ENCODE results near the gene TSHZ2.
A peak's percentile ranks its signal among the peaks of the same experiment; 100 is the strongest.
"Not testable (repeated sequence)": the region's sequence is repeated elsewhere in the genome, so short reads cannot be mapped to it uniquely, and the experiment has no call there.

Gene TSHZ2

DNA sequence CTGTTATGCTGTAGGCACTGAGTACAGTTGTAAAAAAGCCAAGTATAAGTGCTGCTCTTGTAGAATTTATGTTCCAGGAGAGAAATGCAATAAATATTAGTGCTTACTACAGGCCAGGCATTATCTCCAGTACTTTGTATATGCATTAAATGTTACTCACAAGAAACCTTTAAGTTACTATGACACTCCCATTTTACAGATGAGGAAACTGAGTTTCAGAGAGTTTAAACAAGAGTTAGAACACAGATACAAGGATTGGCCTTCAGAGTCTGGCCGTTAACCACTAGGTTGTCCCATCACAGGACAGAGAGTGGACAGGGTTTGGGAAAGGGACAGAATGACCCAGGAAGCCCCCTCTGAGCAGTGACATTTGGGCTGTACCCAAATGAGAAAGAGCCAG lies 347.0 kb downstream of the TSHZ2 start:
- no peak for DNase-seq (ENCODE audit: low spot score)

DNA sequence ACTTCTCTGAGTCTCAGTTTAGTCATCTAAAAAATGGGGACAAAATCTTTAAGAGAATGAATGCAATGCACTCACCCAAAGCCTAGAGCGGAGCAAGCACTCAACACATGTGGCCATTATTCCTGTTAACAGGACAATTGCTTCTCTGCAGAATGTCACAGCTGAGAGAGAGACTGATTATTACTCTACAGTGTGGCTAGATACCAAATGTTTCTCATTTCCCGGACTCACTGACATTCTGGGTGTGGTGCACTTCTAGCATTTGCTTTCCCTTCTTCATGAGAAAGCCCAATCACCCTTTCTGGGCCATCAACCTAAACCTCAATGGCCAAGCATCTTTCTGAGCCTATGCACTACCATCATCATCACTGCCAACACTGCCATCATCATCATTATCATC lies 347.6 kb downstream of the TSHZ2 start:
- DNase-seq (ENCODE audit: low spot score), result no peak

DNA sequence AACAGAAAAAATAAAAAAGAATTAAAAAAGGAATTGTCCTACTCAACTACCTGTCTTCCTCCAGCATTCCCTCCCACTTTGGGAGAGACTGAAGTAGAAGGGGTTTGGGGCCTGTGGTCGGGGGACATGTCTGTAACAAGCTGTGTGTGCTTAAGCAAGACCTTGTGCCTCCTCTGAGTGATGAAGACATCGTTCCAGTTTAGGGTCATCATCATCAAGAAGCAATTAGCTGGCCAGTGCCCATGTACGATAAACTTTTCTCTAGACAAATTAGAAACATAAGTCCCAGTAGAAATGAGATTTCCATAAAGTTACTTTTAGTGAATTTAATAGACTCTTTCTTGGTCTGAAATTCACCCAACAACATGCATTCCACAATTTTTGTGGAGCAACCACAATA lies 348.5 kb downstream of the TSHZ2 start:
- DNase-seq (ENCODE audit: low spot score), result no peak

DNA sequence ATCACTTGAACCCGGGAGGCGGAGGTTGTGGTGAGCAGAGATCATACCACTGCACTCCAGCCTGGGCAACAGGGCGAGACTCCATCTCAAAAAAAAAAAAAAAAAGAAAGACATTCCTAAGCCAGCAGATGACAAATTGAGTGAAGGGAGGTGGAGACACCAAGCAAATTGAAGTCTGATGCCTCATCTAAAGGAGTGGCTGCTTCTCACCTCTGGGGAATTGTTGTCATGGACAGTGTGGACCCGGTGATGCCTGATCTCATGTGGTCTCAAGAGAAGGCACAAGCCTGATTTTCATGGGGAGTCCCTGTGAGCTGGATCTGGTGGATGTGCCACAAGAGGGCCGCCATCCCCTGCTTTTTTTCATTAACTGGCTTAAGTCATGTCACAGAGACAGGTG lies 349.4 kb downstream of the TSHZ2 start:
- DNase-seq (ENCODE audit: low spot score), result no peak

DNA sequence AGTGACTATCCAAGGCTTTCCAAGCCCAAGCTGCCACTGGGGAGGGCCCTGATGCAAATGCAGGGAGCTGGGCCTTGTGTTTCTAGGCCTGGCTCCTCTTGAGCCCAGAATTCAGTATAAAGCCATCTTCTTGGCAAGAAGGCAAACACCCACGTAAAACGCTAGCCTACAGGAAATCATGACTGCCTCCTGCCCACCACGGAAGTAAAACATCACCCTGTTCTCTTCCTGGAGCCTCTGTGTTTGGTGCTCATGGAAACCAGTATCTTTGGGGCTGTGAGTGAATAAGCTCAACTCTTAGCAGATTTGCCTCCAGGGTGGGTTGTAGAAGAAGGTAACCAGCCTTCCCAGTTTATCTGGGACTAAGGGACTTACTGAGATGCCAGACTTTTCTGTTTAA lies 350.5 kb downstream of the TSHZ2 start:
- DNase-seq (ENCODE audit: low spot score), result no peak

DNA sequence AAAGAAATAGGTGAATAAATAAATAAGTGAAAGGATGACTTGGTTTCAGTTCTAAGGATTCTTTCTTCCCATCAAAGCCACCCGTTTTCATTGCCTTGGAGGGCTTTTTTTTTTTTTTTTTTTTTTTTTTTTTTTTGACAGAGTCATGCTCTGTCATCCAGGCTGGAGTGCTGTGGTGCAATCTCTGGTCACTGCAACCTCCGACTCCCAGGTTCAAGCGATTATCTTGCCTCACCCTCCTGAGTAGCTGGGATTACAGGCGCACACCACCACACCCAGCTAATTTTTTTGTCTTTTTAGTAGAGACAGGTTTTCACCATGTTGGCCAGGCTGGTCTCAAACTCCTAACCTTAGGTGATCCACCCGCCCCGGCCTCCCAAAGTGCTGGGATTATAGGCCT lies 351.3 kb downstream of the TSHZ2 start:
- not testable (repeated sequence) for DNase-seq (ENCODE audit: low spot score)

DNA sequence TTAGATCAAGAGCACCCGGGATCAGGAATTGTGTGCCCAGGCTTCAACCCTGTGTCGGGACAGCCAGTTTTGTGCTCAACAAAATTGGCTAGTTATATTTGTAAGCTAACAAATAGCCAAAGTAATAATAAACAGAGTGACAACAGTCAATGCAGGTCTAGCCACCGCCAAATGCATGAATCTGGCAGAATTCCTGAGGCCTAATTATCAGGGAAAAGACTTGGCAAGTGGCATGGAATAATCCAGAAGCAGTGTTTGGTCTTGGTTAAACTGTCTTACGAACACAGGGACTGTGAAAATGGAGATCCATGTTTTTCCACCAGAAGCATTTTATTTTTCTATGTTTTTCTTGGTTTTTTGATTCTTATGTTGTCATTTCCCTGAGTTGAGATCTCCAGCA lies 352.7 kb downstream of the TSHZ2 start:
- DNase-seq (ENCODE audit: low spot score), result no peak

DNA sequence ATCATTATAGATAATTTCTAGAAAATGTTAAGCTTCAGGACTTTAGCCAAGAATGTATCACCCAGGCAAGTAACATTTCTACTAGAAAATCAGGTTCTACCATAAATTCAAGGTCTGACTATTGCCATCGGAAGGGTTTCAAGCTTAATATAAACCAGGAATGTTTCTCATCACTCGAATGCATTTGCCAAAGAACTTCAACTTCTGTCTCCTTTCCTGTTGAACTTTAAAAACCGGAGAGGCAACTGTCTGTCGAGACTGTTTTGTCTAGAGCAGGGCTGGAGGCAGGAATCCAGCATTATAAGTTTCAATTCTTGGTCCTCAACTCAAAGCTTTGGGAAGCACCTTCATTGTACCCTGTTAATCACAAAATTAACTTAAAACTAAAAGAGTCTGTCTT lies 356.8 kb downstream of the TSHZ2 start:
- no peak for DNase-seq (ENCODE audit: low spot score)

DNA sequence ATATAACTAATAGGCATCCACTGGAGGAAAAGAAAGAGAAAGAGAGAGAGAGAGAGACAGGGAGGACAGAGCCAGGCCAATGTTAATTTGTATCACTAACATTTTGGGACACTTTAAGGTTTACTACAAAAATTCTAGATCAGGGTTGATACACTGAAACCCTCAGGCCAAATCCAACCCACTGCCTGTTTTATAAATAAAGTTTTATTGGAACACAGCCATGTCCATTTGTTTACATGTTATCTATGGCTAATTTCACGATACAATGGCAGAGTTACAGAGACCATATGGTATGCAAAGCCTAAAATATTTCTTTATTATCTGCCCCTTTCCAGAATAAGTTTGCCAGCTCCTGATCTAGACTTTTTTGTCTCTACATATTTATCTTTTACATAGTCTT lies 357.6 kb downstream of the TSHZ2 start:
- DNase-seq (ENCODE audit: low spot score), result no peak

DNA sequence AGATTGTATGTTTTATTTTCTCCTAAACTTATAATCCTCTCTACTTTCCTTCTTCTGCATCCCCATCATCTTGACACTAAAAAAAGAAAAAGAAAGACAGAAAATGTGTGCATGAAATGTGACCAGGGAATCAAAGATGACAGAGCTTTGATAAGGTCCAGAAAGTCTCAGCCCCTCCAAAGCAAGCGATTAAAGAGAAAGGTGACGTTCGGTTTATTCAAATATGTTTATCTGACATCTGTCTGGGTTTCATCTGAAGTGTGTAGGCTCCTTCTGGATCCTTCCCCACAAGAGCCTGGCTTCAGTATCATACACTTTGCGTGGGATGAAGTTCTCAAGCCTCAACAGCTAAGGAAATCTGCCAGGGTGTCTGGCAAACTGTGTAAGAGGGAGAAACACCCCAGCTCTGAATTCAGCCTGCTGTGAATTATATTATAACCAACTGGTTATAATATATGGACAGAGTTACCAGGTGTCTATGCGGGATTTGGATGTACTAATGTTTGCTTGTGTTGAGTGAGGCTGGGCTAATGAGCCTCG lies 358.5 kb downstream of the TSHZ2 start:
- no peak for DNase-seq (ENCODE audit: low spot score)

DNA sequence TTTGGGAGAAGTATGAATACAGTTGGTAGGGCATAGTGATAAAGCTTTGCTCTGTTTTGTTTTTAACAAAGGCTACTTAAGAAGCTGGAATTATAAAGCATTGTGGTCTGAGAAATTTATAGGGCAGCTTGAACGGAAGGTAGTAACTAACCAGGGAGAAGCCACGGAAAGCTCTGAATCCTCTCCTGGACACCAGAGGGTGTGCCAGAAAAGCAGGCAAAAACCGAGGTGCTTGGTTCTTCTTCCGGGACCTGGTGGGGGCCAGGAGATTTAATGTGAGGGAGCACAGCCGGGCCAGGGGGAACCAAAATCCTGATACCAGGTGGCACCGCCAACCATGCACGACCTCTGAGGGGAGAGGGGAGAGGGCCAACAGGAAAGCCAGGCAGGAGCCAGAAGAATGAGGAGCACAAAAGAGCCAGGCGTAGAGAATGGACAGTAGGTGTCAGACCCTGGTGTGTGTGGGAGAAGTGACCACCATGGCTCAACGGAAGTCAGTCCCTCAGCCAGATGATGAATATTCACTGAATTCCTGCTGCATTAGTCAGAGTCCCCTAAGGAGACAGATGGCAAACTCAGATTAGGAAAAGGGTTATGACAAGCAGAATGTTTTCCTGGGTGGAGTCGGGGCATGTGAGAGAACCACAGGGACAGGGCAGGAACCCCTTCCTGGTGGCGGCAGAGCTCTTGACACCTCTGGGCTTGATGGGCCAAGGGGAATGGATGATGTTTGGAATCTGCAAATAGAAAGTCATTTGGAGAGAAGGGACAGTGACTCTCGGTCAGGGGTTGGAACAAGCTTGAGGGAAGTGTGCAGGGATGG lies 359.2 kb downstream of the TSHZ2 start:
- peak; percentile 95 for DNase-seq (ENCODE audit: low spot score)

DNA sequence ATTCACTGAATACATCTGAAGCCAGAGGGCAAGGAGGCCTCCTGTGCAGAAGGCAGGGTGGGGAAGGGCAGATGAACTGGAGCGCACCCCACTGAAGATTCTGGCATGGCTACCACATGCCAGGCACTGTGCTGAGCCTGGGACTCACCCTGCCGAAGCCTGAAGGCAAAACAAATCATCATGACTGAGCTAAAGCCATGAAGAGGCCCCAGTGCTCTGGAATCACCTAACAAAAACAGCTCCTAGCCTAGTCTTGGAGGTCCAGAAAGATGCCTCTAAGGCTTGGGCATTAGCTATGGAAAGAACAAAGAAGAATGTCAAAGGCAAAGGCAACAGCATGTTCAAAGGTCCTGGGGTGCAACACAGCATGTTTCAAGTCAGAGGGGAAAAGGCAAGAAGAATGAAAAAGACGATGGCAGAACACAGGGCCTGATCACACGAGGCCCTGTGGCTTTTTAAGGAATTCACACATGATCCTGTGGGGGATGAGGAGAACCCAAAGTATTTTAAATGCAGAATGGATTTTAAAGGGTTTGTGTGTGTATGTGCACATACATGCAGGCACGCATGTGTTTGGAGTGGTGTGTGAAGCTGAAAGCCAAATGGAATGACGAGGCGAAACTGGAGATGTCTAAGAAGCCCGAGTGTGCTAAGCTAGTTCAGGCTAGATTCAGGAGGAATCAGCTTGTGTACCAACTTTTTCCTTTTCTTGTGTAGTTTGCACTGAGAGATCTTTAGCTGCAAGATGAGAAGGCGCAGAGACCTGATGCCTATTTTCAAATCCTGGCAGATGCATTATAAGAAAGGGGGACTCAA lies 360.1 kb downstream of the TSHZ2 start:
- no peak for DNase-seq (ENCODE audit: low spot score)

DNA sequence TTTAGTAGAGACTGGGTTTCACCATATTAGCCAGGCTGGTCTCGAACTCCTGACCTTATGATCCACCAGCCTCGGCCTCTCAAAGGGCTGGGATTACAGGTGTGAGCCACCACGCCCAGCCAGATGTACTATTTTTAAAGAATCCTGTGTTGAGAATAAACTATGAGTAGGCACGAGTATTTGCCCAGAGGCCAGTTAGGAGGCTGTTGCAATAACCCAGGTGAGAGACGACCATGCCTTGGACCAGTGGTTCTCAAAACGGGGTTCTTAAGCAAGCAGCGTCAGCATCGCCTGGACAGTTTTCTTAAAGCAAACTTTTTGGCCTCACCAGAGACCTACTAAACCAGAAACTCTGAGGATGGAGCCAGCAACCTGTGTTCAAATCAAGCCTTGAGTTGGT lies 362.7 kb downstream of the TSHZ2 start:
- DNase-seq (ENCODE audit: low spot score), result no peak

DNA sequence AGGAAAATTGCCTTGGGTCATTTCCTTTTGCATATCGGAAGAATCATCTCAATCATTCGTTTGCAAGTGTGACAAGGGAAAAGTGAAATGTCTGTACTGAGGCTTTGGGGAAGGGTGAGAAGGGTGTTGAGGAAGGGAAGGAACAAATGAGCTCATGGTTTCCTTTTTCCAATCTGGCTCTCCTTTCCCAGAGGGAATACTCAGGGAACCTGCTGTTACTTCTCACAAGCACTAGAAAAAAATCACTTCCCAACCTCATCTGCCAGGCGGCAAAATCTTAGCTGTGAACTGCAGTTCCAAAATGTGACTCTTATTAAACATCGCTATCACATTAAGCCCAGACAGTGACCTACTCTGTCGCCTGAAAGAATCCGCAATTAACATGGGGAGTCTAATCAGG lies 363.4 kb downstream of the TSHZ2 start:
- no peak for DNase-seq (ENCODE audit: low spot score)

DNA sequence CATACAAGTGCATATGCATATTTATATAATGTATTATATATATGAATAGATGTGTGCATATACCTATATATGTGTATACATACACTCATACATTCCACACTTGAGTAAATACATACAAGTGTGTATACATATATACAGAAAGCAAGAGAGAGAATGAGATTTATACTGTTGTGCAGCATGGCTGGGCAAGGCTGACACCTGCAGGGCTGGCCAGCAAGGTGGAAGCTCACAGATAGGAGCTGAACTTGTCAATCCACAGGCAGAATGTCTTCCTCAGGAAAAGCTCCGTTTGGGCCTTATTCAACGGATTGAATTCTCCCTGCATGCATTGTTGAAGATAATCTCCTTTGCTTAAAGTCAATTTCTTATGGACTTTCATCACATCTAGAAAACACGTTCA lies 364.7 kb downstream of the TSHZ2 start:
- no peak for DNase-seq (ENCODE audit: low spot score)

DNA sequence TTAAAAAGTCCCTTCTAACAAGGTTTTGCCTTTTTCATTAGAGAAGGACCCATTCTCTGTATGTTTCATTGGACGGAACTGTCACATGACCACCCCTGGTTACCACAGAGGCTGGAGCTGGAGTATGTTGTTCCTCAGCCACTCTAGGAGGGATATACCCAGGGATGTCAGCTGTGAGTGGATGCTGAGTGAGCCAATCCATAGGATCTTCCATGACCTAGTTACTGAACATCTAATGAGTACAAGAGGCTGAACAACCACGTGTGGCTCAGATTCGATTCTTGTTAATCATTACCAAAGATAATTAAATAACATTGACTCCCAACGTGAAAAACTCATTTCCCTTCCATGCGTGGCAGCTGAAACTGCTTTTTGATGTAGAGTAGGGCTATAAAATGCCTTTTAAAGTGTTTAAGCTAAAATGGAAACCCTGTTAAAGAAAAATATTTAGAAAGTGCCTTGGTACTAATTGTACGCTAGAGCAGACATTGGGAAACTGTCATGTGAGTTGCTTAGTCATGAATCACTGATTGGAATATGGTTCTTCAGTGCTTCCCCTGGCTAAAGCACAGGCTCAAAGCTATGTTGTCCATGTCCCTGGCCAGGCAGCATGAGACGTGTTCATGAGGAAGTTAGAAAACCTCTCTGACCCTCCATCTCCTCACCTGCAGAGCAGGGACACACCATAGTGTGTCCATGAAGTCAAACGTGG lies 365.4 kb downstream of the TSHZ2 start:
- no peak for DNase-seq (ENCODE audit: low spot score)

DNA sequence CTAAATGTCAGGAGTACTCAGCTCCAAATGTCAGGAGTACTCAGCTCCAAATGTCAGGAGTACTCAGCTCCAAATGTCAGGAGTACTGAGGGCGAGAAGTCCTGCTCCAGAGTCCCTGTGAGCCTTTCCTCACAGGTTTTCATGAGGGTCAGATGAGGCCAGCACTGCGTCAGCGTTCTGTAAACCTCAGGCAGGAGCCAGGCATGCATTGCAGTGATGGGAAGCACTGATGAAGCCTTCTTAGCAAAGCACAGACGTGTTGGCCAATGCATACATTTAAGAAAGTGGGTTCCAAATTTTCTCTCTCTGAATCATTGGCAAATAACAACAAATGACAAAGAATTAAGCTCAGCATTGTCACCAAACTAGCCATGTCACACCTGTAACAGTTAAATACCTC lies 366.6 kb downstream of the TSHZ2 start:
- no peak for DNase-seq (ENCODE audit: low spot score)

DNA sequence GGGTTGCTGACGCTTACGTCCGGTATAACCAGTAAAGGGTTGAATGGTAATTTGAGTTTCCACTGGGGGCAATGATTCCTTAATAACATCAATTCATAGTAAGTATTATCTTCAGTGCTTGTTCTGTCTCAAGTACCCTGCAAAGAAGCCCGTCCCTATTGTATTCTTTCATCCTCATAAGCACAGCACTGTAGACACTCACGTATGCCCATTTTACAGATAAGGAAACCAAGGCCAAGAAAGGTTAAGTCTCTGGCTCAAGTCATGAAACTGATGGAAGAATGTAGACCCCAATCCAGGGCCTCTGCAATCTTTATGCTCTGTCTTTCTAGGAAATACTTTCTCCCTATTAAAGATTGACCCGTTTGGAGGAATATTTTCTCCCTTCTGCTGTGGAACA lies 370.3 kb downstream of the TSHZ2 start:
- DNase-seq (ENCODE audit: low spot score), result no peak

DNA sequence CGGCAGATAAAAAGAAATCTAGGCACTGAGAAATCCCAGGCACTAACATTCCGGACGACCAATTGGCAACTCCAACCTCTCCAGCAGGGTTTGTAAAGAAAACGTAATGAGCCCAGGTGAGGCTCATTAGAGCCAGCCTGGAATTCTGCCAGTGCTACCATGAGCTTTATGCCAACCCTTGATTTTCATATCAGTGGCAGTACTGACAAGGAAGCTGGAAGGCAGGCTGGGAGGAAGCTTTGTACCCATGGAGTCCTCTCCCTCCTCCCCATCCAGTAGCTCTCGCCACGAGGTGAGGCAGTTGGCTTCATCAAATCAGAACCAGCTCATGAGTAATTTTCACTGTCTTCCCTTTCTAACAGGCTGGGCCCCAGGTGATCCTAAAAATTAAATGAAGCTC lies 371.3 kb downstream of the TSHZ2 start:
- DNase-seq (ENCODE audit: low spot score), result no peak

DNA sequence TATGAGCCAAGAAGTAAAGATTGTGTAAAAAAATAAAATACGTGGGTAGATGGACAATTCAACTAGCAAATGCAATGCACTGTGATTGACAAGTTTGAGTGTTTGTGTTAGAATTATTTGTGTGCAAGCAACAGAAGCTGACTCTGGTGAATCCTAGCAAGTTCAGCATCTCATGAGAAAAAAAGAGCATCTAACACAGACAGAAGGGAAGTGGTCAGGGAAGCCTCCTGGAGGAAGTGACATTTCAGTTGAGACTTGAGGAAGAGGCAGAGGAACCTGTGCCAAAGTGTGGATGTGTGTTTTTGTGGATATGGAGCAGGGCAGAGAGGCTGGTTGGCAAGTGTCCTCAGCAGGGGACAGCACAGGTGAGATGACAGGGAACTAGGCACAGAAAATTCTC lies 372.7 kb downstream of the TSHZ2 start:
- DNase-seq (ENCODE audit: low spot score), result no peak

DNA sequence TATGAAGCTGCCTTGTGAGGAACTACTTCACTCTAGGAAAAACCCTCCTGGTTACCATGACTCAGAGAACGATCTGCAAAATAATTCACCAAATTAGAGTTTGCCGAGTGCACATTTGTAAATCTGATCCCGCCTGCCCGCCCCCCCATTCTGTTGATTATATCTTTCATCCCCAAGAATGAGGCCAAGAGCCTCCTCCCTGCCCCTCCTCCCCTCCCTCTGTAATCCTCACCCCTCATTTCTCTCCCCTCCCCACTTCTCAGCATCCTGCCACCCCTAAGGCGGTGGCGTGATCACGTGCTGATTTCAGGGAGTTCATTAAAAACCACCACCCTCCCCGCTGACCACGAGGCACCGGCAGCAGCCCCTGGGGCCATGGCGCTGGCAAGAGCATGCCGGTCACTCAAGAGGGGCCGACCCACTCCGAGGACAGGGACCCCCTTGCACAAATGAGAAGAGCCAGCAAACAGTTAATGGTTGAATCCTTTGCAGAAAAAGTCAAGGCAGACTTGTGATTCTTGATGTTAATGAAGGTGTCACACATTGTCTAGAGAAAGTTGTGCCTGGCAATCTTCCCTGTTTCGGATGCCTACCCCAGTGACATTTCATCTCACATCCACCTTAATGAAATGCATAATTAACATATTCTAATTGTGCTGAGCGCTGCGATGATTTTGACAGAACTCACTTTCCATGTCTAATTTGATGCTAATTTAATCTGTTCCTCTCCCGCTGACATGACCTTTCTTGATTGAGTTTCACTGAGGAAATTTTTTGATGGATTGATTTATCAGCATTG lies 373.6 kb downstream of the TSHZ2 start:
- DNase-seq (ENCODE audit: low spot score), result no peak

DNA sequence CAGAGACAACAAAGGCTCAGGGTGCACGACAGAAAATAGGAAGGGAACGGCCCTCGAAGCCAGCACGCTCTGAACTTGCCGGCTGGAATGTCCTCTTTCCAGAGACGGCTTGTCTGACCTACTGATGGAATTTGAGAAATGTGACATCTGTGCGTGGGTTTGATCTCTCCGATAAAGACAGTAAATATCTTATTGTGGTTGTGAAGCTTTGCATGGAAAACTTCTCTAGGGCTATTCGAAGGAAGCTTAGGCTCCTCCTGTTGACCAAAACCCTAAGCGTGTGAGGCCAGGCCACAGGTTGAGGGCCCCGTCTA lies 374.1 kb downstream of the TSHZ2 start:
- no peak for DNase-seq (ENCODE audit: low spot score)

Data from kidney capillary endothelial cell (primary cell).